ENCODE data around the gene GNE. TPM values are rescaled to one million over a fixed set of nuclear protein-coding genes. Genes with fewer than 3 reads are reported as not detected.
"Not testable (repeated sequence)": the region's sequence is repeated elsewhere in the genome, so short reads cannot be mapped to it uniquely, and the experiment has no call there.

Gene GNE
- 12.2 and 15.1 TPM in 2 replicates for total RNA-seq (2014; rRNA removed; shearing (Covaris generic))

- no peaks in the 10 kb centered on the region for H3K4me1 ChIP-seq (replicated peaks)
- peak within 1 kb of the TSS; percentile 56 for H3K4me3 ChIP-seq
- no peaks in the 10 kb centered on the region; the same call in 1 of the 2 replicates for H3K36me3 ChIP-seq
- peak within 1 kb of the TSS; percentile 53 for H3K27ac ChIP-seq
- H3K9me3 ChIP-seq (replicated peaks), result no peaks in the 10 kb centered on the region
- DNase-seq (ENCODE audit: low read depth in 1 of 2, low spot score in 2 of 2), result peak; percentile 81 to 93
- no peaks in the 10 kb centered on the region for H3K27me3 ChIP-seq (replicated peaks)
These were observed at the start of gene GNE for GRCh38 chr9:36258208-36258995. GNE (minus strand) TSS chr9:36258448; CDS start chr9:36249355, 9,093 bp downstream.

DNA sequence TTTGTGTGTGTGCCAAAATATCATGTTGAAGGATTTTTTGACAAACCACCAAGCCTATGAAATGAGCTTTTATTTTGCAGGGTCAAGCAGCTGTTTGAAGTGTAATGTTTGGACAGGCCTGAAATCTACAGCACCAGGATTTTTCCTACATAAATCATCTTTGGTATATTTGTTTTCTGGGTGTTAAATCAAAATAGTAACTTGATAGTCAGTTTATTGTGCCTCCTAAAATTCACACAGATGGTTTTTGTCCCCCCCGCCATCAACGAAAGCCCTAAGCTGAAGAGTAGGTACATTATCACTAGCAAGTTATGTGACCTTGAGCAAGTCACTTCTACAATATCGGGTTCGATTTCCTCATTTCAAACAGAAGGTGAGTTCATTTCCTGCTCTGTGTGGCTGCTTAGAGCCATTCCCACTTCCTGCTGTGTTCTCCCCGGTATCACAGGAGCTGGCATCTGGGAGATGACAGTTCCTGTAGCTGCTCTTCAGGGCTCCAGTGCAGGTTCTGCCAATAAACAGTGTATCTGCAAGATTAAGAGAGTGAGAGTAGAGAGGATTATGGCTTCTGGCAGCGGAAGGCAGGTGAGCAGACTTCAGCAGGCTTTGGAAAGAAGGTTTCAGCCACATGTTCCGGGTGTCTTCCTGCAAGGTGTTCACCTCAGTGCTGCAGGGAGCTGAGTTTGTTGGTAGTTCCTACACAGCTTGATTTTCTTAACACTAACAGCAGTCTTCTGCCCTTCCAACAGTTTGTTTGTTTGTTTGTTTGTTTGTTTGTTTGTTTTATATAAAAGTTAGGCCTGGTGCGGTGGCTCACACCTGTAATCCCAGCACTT, 48.4 kb upstream of the GNE start:
- no peaks in the 10 kb centered on the region for H3K9me3 ChIP-seq (replicated peaks)
- no peak overlapping the region for H3K4me3 ChIP-seq
- H3K36me3 ChIP-seq, result no peaks in the 10 kb centered on the region
- no peaks in the 10 kb centered on the region for H3K27me3 ChIP-seq (replicated peaks)
- H3K4me1 ChIP-seq (replicated peaks), result no peaks in the 10 kb centered on the region
- DNase-seq (ENCODE audit: low read depth in 1 of 2, low spot score in 2 of 2), result no peak
- no peak overlapping the region for H3K27ac ChIP-seq

DNA sequence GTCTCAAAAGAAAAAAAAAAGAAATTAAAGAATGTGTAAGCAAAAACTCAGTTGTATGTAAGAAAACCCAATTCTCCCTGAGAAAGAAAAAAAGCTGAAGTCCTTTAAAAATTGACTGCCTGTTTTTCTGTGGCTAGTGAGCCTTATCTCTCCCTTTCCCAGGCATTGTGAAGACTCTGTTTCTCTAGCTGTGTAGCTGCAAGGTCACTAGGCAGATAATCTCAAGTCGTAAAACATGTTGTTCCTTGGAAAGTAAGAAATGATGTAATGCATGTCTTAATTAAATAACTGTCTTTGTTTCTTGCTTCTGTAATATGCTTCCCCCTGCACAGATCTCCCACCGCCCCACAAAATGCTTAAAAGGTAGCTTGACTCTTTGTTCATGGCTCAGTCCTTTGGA, 46.1 kb upstream of the GNE start:
- H3K4me1 ChIP-seq (replicated peaks); H3K36me3 ChIP-seq; H3K4me3 ChIP-seq; H3K9me3 ChIP-seq (replicated peaks); DNase-seq (ENCODE audit: low read depth in 1 of 2, low spot score in 2 of 2); H3K27me3 ChIP-seq (replicated peaks); H3K27ac ChIP-seq: not testable (repeated sequence)

GRCh38 chr9:36301227-36301626, 43.0 kb upstream of the GNE start:
- Histone ChIP-seq H3K27ac (no peak overlapping the region), H3K36me3 (no peaks in the 10 kb centered on the region), H3K27me3 (replicated peaks) (no peaks in the 10 kb centered on the region), H3K4me3 (no peak overlapping the region), H3K4me1 (replicated peaks) (peaks cover 4% of the 10 kb centered on the region; the same call in 1 of the 2 replicates), H3K9me3 (replicated peaks) (no peaks in the 10 kb centered on the region)
- no peak for DNase-seq (ENCODE audit: low read depth in 1 of 2, low spot score in 2 of 2)

DNA sequence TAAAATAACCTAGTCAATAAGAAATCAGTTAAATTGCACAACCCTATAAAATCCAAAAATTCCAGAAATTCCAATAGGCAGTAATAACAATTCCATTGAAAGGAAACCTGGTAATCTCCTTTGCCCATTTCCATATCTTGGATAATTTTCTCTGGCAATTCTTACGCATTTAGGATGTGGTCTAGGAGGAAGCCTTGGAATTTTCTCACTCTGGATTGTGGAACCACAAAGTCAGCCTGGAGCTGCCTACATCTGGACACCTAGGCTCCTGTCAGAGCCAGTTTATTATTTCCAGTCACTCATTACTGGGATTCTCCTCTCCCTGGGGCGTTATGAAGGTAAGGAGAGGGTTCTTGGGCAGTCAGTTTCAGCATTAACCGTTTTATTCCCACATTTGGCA, 40.3 kb upstream of the GNE start:
- Histone ChIP-seq H3K9me3 (replicated peaks) (no peaks in the 10 kb centered on the region), H3K27me3 (replicated peaks) (no peaks in the 10 kb centered on the region), H3K4me1 (replicated peaks) (peaks cover 4% of the 10 kb centered on the region; the same call in 1 of the 2 replicates), H3K4me3 (no peak overlapping the region), H3K36me3 (no peaks in the 10 kb centered on the region), H3K27ac (no peak overlapping the region)
- DNase-seq (ENCODE audit: low read depth in 1 of 2, low spot score in 2 of 2), result no peak

- H3K27ac ChIP-seq, result no peak overlapping the region
- peaks cover 4% of the 10 kb centered on the region; the same call in 1 of the 2 replicates for H3K4me1 ChIP-seq (replicated peaks)
- no peaks in the 10 kb centered on the region for H3K36me3 ChIP-seq
- no peak for DNase-seq (ENCODE audit: low read depth in 1 of 2, low spot score in 2 of 2)
- H3K4me3 ChIP-seq, result no peak overlapping the region
- H3K27me3 ChIP-seq (replicated peaks), result no peaks in the 10 kb centered on the region
- no peaks in the 10 kb centered on the region for H3K9me3 ChIP-seq (replicated peaks)
These were observed 39.5 kb upstream of the GNE start for GRCh38 chr9:36297798-36298197.

GRCh38 chr9:36294996-36295395, 36.7 kb upstream of the GNE start:
- H3K36me3 ChIP-seq; DNase-seq (ENCODE audit: low read depth in 1 of 2, low spot score in 2 of 2); H3K4me1 ChIP-seq (replicated peaks); H3K9me3 ChIP-seq (replicated peaks); H3K27me3 ChIP-seq (replicated peaks); H3K27ac ChIP-seq; H3K4me3 ChIP-seq: not testable (repeated sequence)

DNA sequence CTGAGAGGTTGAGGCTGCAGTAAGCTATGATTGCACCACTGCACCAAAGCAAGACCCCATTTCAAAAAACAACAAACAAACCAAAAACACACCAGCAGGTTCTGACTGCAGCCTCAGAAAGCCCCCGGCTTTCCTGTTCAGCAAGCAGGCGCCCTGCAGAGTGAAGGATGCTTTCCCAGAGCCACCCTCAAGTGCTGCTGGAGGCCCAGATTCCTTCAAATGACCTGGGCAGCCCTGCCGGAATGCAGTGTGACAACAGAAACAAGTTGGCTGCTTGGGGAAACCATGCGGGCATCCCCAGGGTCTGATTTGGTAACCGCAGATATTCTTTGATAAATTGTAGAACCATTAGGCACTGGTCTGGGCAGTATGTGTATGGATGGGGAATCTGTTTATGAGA, 35.7 kb upstream of the GNE start:
- no peak overlapping the region for H3K27ac ChIP-seq
- no peak for DNase-seq (ENCODE audit: low read depth in 1 of 2, low spot score in 2 of 2)
- H3K36me3 ChIP-seq, result no peaks in the 10 kb centered on the region
- H3K27me3 ChIP-seq (replicated peaks), result no peaks in the 10 kb centered on the region
- no peaks in the 10 kb centered on the region for H3K9me3 ChIP-seq (replicated peaks)
- H3K4me1 ChIP-seq (replicated peaks), result peaks cover 4% of the 10 kb centered on the region; the same call in 1 of the 2 replicates
- no peak overlapping the region for H3K4me3 ChIP-seq

GRCh38 chr9:36293171-36293570, 34.9 kb upstream of the GNE start:
- Histone ChIP-seq H3K4me3 (no peak overlapping the region), H3K4me1 (replicated peaks) (peaks cover 4% of the 10 kb centered on the region; the same call in 1 of the 2 replicates), H3K9me3 (replicated peaks) (no peaks in the 10 kb centered on the region), H3K27ac (no peak overlapping the region), H3K36me3 (no peaks in the 10 kb centered on the region), H3K27me3 (replicated peaks) (no peaks in the 10 kb centered on the region)
- DNase-seq (ENCODE audit: low read depth in 1 of 2, low spot score in 2 of 2), result no peak

GRCh38 chr9:36292641-36293040, 34.4 kb upstream of the GNE start:
- no peak for DNase-seq (ENCODE audit: low read depth in 1 of 2, low spot score in 2 of 2)

DNA sequence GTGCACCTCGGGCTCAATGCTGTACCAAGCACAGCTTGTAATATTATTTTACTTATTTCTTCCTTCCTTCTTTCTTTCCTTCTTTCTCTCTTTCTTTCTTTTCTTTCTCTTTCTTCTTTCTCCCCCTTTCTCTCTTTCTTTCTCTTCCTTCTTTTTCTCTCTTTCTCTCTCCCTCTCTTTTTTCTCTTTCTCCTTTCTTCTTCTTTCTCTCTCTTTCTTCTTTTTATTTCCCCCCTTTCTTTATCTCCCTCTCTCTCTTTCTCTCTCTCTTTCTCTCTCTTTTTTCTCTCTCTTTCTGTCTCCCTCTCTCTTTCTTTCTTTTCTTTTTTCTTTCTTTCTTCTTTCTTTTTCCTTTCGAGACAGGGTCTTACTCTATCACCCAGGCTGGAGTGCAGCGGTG, 32.7 kb upstream of the GNE start:
- no peak for DNase-seq (ENCODE audit: low read depth in 1 of 2, low spot score in 2 of 2)

More at GRCh38 chr9:36292641-36293040, 34.4 kb upstream of the GNE start:
- Histone ChIP-seq H3K4me3 (no peak overlapping the region), H3K4me1 (replicated peaks) (peaks cover 4% of the 10 kb centered on the region; the same call in 1 of the 2 replicates), H3K9me3 (replicated peaks) (no peaks in the 10 kb centered on the region), H3K27ac (no peak overlapping the region), H3K36me3 (no peaks in the 10 kb centered on the region), H3K27me3 (replicated peaks) (no peaks in the 10 kb centered on the region)

DNA sequence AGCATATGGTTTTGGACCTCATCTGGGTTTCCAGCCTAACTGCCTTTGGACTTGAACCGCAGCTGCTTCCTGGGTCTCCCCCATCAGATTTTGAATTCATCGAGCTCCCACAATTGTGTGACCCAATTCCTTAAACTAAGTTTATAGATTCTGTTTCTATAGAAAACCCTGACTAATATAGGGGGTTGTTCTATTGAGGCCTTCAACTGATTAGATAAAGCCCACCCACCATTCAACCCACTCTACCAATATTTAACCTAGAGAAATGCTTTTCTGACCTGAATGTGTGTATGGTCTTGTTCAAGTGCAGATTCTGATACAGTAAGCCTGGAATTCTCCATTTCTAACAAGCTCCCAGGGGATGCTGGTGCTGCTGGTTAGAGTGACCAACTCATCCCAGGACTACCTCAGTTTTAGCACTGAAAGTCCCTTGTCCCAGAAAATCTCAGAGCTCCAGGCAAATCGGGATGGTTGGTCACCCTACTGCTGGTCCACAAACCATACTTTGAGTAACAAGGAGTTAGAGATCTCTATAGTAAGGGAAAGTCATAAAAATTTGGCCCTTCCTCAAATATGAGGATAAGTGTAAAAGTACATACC, 31.7 kb upstream of the GNE start:
- Histone ChIP-seq H3K36me3 (no peaks in the 10 kb centered on the region), H3K27ac (no peak overlapping the region), H3K4me3 (no peak overlapping the region), H3K9me3 (replicated peaks) (no peaks in the 10 kb centered on the region), H3K27me3 (replicated peaks) (no peaks in the 10 kb centered on the region), H3K4me1 (replicated peaks) (no peaks in the 10 kb centered on the region)
- no peak for DNase-seq (ENCODE audit: low read depth in 1 of 2, low spot score in 2 of 2)

More for the DNA sequence above, 32.7 kb upstream of the GNE start:
- no peak overlapping the region for H3K4me3 ChIP-seq
- no peak overlapping the region for H3K27ac ChIP-seq
- no peaks in the 10 kb centered on the region for H3K9me3 ChIP-seq (replicated peaks)
- no peaks in the 10 kb centered on the region for H3K36me3 ChIP-seq
- no peaks in the 10 kb centered on the region for H3K4me1 ChIP-seq (replicated peaks)
- H3K27me3 ChIP-seq (replicated peaks), result no peaks in the 10 kb centered on the region

DNA sequence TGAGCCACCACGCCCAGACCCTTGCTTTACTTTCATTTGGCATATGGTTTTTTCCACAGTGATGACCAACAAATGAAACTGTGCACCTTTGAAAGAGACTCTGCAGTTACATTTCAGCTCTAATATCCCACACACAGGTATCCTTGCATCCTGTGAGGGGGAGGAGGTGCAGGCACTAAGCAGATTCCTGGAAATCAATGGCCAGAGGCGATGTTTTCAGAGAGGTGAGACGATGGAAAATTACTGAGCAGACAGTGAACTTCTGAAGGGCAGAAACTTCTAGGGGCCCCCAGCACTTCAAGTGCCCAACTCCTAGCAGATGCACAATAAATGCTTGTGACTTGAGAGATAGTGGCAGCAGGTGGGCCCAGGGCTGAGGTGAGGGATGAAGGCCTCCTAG, 29.8 kb upstream of the GNE start:
- no peak for DNase-seq (ENCODE audit: low read depth in 1 of 2, low spot score in 2 of 2)
- Histone ChIP-seq H3K27ac (no peak overlapping the region), H3K9me3 (replicated peaks) (no peaks in the 10 kb centered on the region), H3K36me3 (no peaks in the 10 kb centered on the region), H3K27me3 (replicated peaks) (no peaks in the 10 kb centered on the region), H3K4me1 (replicated peaks) (no peaks in the 10 kb centered on the region), H3K4me3 (no peak overlapping the region)

GRCh38 chr9:36286388-36286787, 28.1 kb upstream of the GNE start:
- DNase-seq (ENCODE audit: low read depth in 1 of 2, low spot score in 2 of 2), result no peak
- Histone ChIP-seq H3K27ac (no peak overlapping the region), H3K36me3 (no peaks in the 10 kb centered on the region), H3K4me3 (no peak overlapping the region), H3K4me1 (replicated peaks) (no peaks in the 10 kb centered on the region), H3K9me3 (replicated peaks) (no peaks in the 10 kb centered on the region), H3K27me3 (replicated peaks) (no peaks in the 10 kb centered on the region)
